ENCODE results near the gene TM4SF20. TPM values are rescaled to one million over a fixed set of nuclear protein-coding genes. Genes with fewer than 3 reads are reported as not detected.

The TM4SF20 gene
- total RNA-seq, 3 donors from 2014 or later (not counting 1 experiment from before 2014, with no cell fraction given), result not detected

DNA sequence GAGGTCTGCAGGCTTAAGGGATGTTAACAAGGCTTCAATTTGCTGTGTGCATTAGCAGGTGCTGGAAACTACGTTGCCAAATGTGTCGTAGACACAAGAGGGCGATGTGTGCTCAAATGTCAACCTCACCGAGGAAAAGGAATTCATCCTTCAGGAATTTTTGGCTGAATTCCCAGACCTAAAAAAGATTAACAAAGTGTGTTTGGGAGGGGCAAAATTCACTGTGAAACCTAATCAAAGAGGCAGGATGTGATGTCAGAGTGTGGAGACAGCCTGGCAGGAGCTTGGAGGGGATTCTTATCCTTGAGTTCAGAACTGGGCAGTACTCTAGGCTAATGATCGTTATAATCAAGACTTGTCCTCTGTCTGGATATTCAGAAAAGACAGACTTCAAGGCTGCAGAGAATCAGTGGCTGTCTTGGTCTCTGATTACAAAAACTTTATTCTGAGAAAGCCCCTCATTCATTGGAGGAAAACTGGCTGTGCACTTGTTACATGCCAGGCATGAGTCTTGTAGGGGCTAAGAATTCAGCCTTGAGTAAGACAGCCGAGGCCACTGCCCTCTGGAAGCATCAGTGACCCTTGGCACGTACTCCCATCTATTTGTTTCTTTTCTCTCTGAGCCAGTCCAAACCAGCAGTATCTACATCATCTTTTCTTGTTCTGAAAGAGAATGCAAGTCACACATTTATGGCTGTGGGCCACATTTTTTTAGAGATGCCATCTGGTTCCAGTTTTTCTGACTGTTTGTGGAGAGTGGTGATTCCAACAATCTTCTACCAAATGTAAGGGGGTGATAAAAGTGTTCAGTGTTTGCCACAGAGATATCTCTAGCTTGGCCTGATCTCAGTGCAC is 27.3 kb upstream of the TM4SF20 start:
- intact Hi-C loops (cut with micrococcal nuclease), result no loop called here
- no peak overlapping the region for H3K27ac ChIP-seq (ENCODE audit: low read length)
- TF ChIP-seq, protein P1, sequence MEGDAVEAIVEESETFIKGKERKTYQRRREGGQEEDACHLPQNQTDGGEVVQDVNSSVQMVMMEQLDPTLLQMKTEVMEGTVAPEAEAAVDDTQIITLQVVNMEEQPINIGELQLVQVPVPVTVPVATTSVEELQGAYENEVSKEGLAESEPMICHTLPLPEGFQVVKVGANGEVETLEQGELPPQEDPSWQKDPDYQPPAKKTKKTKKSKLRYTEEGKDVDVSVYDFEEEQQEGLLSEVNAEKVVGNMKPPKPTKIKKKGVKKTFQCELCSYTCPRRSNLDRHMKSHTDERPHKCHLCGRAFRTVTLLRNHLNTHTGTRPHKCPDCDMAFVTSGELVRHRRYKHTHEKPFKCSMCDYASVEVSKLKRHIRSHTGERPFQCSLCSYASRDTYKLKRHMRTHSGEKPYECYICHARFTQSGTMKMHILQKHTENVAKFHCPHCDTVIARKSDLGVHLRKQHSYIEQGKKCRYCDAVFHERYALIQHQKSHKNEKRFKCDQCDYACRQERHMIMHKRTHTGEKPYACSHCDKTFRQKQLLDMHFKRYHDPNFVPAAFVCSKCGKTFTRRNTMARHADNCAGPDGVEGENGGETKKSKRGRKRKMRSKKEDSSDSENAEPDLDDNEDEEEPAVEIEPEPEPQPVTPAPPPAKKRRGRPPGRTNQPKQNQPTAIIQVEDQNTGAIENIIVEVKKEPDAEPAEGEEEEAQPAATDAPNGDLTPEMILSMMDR (IDR thresholded peaks at IDR 0.05), result no peak
- peaks cover 9% of the 10 kb centered on the region for H3K4me1 ChIP-seq (ENCODE audit: control insufficient read depth, insufficient read depth, low read length)
- Mint-ChIP-seq H3K9me3 (no peaks in the 10 kb centered on the region), H3K27ac (no peak overlapping the region), H3K36me3 (no peaks in the 10 kb centered on the region), H3K4me1 (peaks cover 0 to 7% of the 10 kb centered on the region in 2 donors), H3K4me3 (no peak overlapping the region), H3K27me3 (ENCODE audit: low read depth in 2 of 2) (peaks cover 4 to 14% of the 10 kb centered on the region in 2 donors)
- H3K27me3 ChIP-seq (ENCODE audit: control insufficient read depth, insufficient read depth, low read length), result no peaks in the 10 kb centered on the region
- H3K4me3 ChIP-seq (ENCODE audit: low read length), result no peak overlapping the region
- H3K9me3 ChIP-seq (ENCODE audit: control insufficient read depth, insufficient read depth, low read length), result no peaks in the 10 kb centered on the region
- no peaks in the 10 kb centered on the region for H3K36me3 ChIP-seq (ENCODE audit: control insufficient read depth, insufficient read depth, low read length)
- DNase-seq (peak in 1 of 2 donors; percentile 24), ATAC-seq (no peak)
- WGBS (ENCODE audit: insufficient coverage), result 6% methylated on average over 7 of the region's 7 CpGs

DNA sequence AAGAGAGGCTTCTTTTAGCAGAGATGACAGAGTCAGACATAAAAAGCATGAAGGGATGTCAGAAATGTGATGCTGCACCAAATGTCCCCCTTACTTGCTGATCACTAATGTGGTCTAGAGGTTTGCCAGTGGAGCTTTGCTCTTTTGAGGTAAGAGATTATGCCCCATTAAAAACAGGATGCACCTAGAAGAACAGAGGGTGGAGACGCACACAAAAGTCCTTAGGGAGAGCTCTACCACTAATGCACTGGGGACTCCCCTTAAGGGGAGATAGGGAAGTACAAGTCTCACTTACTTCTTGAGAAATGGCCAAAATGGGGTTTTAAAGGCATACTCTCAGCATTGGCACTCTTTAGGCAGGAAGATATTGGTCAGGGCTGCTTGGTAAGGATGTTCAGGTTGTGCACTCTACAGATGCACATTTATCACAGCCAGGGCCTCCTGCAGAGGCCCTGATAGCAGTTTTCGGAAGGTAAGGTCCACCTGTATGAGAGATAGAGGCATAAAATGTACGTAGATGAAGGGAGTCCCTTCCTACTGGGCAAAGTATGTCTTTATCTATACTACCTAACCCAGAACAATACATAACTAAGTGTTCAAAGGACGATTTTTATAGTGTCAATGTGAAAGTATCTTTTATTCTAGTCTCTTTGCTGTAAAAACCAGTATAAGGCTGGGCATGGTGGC is 25.6 kb upstream of the TM4SF20 start:
- Mint-ChIP-seq H3K27ac (no peak overlapping the region), H3K4me3 (no peak overlapping the region), H3K36me3 (no peaks in the 10 kb centered on the region), H3K9me3 (no peaks in the 10 kb centered on the region), H3K27me3 (ENCODE audit: low read depth in 2 of 2) (peaks cover 7 to 14% of the 10 kb centered on the region in 2 donors), H3K4me1 (peaks cover 0 to 7% of the 10 kb centered on the region in 2 donors)
- H3K27ac ChIP-seq (ENCODE audit: low read length), result no peak overlapping the region
- H3K9me3 ChIP-seq (ENCODE audit: control insufficient read depth, insufficient read depth, low read length), result no peaks in the 10 kb centered on the region
- 89% methylated on average over 3 of the region's 4 CpGs for whole genome bisulfite sequencing (ENCODE audit: insufficient coverage)
- H3K4me3 ChIP-seq (ENCODE audit: low read length), result no peak overlapping the region
- TF ChIP-seq, protein P1 (IDR thresholded peaks at IDR 0.05), result no peak
- peaks cover 4% of the 10 kb centered on the region for H3K4me1 ChIP-seq (ENCODE audit: control insufficient read depth, insufficient read depth, low read length)
- peak in 1 of 2 donors; percentile 15 for DNase-seq
- intact Hi-C loops (cut with micrococcal nuclease), result no loop called here
- H3K36me3 ChIP-seq (ENCODE audit: control insufficient read depth, insufficient read depth, low read length), result no peaks in the 10 kb centered on the region
- ATAC-seq, result no peak
- H3K27me3 ChIP-seq (ENCODE audit: control insufficient read depth, insufficient read depth, low read length), result no peaks in the 10 kb centered on the region

DNA sequence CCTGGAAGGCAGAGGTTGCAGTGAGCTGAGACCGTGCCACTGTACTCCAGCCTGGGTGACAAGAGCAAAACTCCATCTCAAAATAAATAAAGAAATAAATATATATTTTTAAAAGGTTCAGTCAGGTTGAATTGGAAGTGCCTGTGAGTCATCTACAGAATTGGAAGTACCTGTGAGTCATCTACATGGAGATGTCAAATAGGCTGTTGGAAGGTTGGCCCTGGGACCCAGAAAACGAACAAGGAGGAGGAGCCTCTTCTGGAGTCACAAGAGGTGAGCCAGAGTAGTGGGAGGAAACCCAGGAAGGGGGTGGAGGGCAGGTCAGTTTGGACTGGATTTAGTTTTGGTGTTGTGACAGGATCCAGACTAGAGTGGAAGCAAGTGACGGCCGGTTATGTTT is 23.9 kb upstream of the TM4SF20 start:
- no peaks in the 10 kb centered on the region for H3K9me3 Mint-ChIP-seq
- no peaks in the 10 kb centered on the region for H3K36me3 ChIP-seq (ENCODE audit: control insufficient read depth, insufficient read depth, low read length)
- 51% methylated on average over 3 of the region's 4 CpGs for WGBS (ENCODE audit: insufficient coverage)
- DNase-seq, result no peak
- no peak overlapping the region for H3K27ac Mint-ChIP-seq
- no peaks in the 10 kb centered on the region for H3K36me3 Mint-ChIP-seq
- H3K4me3 Mint-ChIP-seq, result no peak overlapping the region
- H3K27ac ChIP-seq (ENCODE audit: low read length), result no peak overlapping the region
- peaks cover 7 to 14% of the 10 kb centered on the region in 2 donors for H3K27me3 Mint-ChIP-seq (ENCODE audit: low read depth in 2 of 2)
- no peaks in the 10 kb centered on the region for H3K9me3 ChIP-seq (ENCODE audit: control insufficient read depth, insufficient read depth, low read length)
- TF ChIP-seq, protein P1 (IDR thresholded peaks at IDR 0.05), result no peak
- H3K4me3 ChIP-seq (ENCODE audit: low read length), result no peak overlapping the region
- no peak for ATAC-seq
- H3K27me3 ChIP-seq (ENCODE audit: control insufficient read depth, insufficient read depth, low read length), result no peaks in the 10 kb centered on the region
- intact Hi-C loops (cut with micrococcal nuclease), result no loop called here
- H3K4me1 Mint-ChIP-seq, result peaks cover 0 to 7% of the 10 kb centered on the region in 2 donors
- peaks cover 4% of the 10 kb centered on the region for H3K4me1 ChIP-seq (ENCODE audit: control insufficient read depth, insufficient read depth, low read length)

Data from natural killer cell (primary cell).